ENCODE measurements around the gene NXF1.

GRCh38 chr11:62831520-62832335, 26.5 kb upstream of the NXF1 start, which contains the start of gene STX5:
- TF ChIP-seq TARDBP (IDR thresholded peaks at IDR 0.05) (no peak), BHLHE40 (IDR thresholded peaks at IDR 0.05; ENCODE audit: borderline replicate concordance) (no peak), SP1 (IDR thresholded peaks at IDR 0.05) (no peak), FOXM1 (IDR thresholded peaks at IDR 0.05; ENCODE audit: borderline replicate concordance) (no peak; the same call in 1 of the 2 replicates), HDGF (IDR thresholded peaks at IDR 0.05; ENCODE audit: borderline replicate concordance) (no peak), FOXA1 (IDR thresholded peaks at IDR 0.05) (no peak), ZNF384 (IDR thresholded peaks at IDR 0.05) (no peak), FOXK2 (IDR thresholded peaks at IDR 0.05) (peak; percentile 60; the same call in 1 of the 2 replicates), ARNT (IDR thresholded peaks at IDR 0.05) (no peak), SUZ12 (IDR thresholded peaks at IDR 0.05) (no peak), ELF4 (IDR thresholded peaks at IDR 0.05) (peak; percentile 73), NFRKB (IDR thresholded peaks at IDR 0.05) (no peak), CTBP1 (IDR thresholded peaks at IDR 0.05; ENCODE audit: borderline replicate concordance) (no peak), LEF1 (IDR thresholded peaks at IDR 0.05; ENCODE audit: borderline replicate concordance) (no peak)

Data from HEK293T (cell line).